Measurements from ENCODE around the gene AFF3.

AFF3 gene

DNA sequence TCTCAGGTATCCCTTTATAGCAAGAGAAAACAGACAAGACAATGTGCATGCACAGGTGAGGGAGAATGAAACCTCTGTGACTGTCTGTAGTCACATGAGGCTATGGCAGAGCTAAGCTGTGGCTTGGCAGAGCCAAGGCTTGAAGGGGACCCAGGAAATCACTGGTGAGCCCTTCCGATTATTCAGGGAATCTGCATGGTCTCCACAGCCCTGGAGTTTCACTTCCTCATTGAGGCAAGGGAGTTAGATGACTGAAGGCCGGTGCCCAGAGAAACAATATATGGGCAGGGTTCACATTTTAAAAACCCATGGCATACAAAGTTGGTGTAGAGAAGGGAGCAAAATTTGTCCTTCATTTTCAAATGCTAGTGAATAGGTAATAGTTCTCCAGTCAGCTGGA is 508.2 kb downstream of the AFF3 start:
- no peaks in the 10 kb centered on the region for H3K27me3 ChIP-seq
- TF ChIP-seq, protein P1, sequence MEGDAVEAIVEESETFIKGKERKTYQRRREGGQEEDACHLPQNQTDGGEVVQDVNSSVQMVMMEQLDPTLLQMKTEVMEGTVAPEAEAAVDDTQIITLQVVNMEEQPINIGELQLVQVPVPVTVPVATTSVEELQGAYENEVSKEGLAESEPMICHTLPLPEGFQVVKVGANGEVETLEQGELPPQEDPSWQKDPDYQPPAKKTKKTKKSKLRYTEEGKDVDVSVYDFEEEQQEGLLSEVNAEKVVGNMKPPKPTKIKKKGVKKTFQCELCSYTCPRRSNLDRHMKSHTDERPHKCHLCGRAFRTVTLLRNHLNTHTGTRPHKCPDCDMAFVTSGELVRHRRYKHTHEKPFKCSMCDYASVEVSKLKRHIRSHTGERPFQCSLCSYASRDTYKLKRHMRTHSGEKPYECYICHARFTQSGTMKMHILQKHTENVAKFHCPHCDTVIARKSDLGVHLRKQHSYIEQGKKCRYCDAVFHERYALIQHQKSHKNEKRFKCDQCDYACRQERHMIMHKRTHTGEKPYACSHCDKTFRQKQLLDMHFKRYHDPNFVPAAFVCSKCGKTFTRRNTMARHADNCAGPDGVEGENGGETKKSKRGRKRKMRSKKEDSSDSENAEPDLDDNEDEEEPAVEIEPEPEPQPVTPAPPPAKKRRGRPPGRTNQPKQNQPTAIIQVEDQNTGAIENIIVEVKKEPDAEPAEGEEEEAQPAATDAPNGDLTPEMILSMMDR (IDR thresholded peaks at IDR 0.05), result no peak
- no peaks in the 10 kb centered on the region for H3K4me1 ChIP-seq (ENCODE audit: control insufficient read depth in 1 of 2, insufficient read depth in 1 of 2, low read depth in 1 of 2, low read length in 1 of 2)
- H3K36me3 ChIP-seq, result no peaks in the 10 kb centered on the region
- H3K9me3 ChIP-seq, result no peaks in the 10 kb centered on the region
- no peak overlapping the region for H3K4me3 ChIP-seq (ENCODE audit: low read depth in 1 of 2, low read length in 1 of 2)
- no peak overlapping the region for H3K27ac ChIP-seq

DNA sequence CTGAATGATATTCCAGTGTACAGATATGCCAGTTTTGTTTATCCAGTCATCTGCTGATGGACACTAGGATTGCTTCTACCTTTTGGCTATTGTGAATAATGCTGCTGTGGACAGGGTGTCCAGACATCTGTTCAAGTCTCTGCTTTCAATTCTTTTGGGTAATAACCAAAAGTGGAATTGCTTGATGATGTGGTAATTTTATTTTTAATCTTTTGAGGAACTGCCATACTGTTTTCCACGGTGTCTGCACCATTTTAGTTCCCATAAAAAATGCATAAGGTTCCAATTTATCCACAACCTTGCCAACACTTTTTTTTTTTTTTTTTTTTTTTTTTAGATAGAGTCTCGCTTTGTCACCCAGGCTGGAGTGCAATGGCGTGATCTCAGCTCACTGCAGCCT is 510.7 kb downstream of the AFF3 start:
- TF ChIP-seq, protein P1 (IDR thresholded peaks at IDR 0.05), result no peak
- Histone ChIP-seq H3K4me3 (ENCODE audit: low read depth in 1 of 2, low read length in 1 of 2) (no peak overlapping the region), H3K36me3 (no peaks in the 10 kb centered on the region), H3K27ac (no peak overlapping the region), H3K27me3 (no peaks in the 10 kb centered on the region), H3K9me3 (no peaks in the 10 kb centered on the region), H3K4me1 (ENCODE audit: control insufficient read depth in 1 of 2, insufficient read depth in 1 of 2, low read depth in 1 of 2, low read length in 1 of 2) (no peaks in the 10 kb centered on the region)

- H3K4me3 ChIP-seq (ENCODE audit: low read depth in 1 of 2, low read length in 1 of 2), result no peak overlapping the region
- H3K27ac ChIP-seq, result no peak overlapping the region
- no peaks in the 10 kb centered on the region for H3K27me3 ChIP-seq
- no peaks in the 10 kb centered on the region for H3K4me1 ChIP-seq (ENCODE audit: control insufficient read depth in 1 of 2, insufficient read depth in 1 of 2, low read depth in 1 of 2, low read length in 1 of 2)
- no peaks in the 10 kb centered on the region for H3K36me3 ChIP-seq
- TF ChIP-seq, protein P1 (IDR thresholded peaks at IDR 0.05), result no peak
- H3K9me3 ChIP-seq, result no peaks in the 10 kb centered on the region
Measured at GRCh38 chr2:99629320-99629719, 513.1 kb downstream of the AFF3 start.

DNA sequence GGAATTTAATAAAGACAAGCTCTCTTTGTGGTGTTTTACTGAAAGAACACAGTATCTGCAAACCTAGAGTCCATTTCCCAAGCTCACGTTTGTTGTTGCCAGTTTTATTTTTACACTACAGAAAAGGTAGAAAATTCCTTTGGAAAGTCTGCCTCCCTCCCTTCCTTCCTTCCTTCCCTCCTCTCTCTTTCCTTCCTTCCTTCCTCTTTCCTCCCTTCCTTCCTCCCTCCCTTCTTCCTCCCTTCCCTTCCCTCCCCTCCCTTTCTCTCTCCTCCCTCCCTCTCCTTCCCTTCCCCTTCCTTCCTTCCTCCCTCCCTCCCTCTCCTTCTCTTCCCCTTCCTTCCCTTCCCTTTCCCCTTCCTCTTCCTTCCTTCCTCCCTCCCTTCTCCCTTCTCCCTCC is 516.2 kb downstream of the AFF3 start:
- Histone ChIP-seq H3K9me3 (no peaks in the 10 kb centered on the region), H3K4me3 (ENCODE audit: low read depth in 1 of 2, low read length in 1 of 2) (no peak overlapping the region), H3K27me3 (no peaks in the 10 kb centered on the region), H3K4me1 (ENCODE audit: control insufficient read depth in 1 of 2, insufficient read depth in 1 of 2, low read depth in 1 of 2, low read length in 1 of 2) (no peaks in the 10 kb centered on the region), H3K36me3 (no peaks in the 10 kb centered on the region), H3K27ac (no peak overlapping the region)
- TF ChIP-seq, protein P1 (IDR thresholded peaks at IDR 0.05), result no peak

DNA sequence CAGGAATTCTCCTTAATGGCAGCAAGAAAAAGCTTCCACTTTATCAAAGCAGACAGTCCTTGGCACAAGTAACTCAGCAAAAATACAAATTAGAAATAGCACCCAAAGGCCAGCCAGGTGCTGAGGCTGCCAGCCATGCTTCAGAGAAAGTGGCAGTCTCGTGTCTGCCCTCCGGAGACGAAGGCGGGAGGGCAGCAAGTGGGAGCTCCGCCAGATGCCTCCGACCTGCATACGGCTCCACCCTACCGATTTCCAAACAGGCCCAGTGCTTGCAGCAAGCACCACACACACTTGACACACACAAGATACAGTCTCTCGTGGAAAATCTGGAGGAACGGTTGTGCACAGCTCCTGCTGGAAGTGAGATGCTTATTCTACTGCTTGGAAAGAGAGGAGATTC is 517.7 kb downstream of the AFF3 start:
- Histone ChIP-seq H3K36me3 (no peaks in the 10 kb centered on the region), H3K27me3 (no peaks in the 10 kb centered on the region)
- TF ChIP-seq, protein P1 (IDR thresholded peaks at IDR 0.05), result no peak

GRCh38 chr2:99623613-99624012 is 518.8 kb downstream of the AFF3 start:
- H3K27ac ChIP-seq, result no peak overlapping the region
- H3K4me3 ChIP-seq (ENCODE audit: low read depth in 1 of 2, low read length in 1 of 2), result no peak overlapping the region
- no peaks in the 10 kb centered on the region for H3K36me3 ChIP-seq
- no peaks in the 10 kb centered on the region for H3K27me3 ChIP-seq
- TF ChIP-seq, protein P1 (IDR thresholded peaks at IDR 0.05), result no peak
- H3K4me1 ChIP-seq (ENCODE audit: control insufficient read depth in 1 of 2, insufficient read depth in 1 of 2, low read depth in 1 of 2, low read length in 1 of 2), result no peaks in the 10 kb centered on the region
- no peaks in the 10 kb centered on the region for H3K9me3 ChIP-seq

More for the DNA sequence above, 517.7 kb downstream of the AFF3 start:
- Histone ChIP-seq H3K27ac (no peak overlapping the region), H3K4me1 (ENCODE audit: control insufficient read depth in 1 of 2, insufficient read depth in 1 of 2, low read depth in 1 of 2, low read length in 1 of 2) (no peaks in the 10 kb centered on the region), H3K9me3 (no peaks in the 10 kb centered on the region), H3K4me3 (ENCODE audit: low read depth in 1 of 2, low read length in 1 of 2) (no peak overlapping the region)
